Measurements from ENCODE around the gene ZC2HC1C. TPM values are rescaled to one million over a fixed set of nuclear protein-coding genes. Genes with fewer than 3 reads are reported as not detected.

The ZC2HC1C gene
- total RNA-seq, 1 donor from 2014 or later, result 3.2 TPM

DNA sequence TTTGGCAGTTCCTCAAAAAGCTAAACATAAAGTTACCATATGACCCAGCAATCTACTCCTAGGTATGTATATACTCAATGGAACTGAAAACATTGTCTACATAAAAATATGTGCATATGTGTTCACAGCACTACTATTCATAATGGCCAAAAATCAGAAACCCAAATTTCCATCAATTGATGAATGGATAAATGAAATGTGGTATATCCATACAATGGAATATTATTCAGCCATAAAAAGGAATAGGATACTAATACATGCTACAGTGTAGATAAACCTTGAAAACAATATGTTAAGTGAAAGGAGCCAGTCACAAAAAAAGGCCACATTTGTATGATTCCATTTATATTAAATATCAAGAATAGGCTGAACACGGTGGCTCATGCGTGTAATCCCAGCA, 9.0 kb upstream of the ZC2HC1C start:
- TF ChIP-seq, protein P1, sequence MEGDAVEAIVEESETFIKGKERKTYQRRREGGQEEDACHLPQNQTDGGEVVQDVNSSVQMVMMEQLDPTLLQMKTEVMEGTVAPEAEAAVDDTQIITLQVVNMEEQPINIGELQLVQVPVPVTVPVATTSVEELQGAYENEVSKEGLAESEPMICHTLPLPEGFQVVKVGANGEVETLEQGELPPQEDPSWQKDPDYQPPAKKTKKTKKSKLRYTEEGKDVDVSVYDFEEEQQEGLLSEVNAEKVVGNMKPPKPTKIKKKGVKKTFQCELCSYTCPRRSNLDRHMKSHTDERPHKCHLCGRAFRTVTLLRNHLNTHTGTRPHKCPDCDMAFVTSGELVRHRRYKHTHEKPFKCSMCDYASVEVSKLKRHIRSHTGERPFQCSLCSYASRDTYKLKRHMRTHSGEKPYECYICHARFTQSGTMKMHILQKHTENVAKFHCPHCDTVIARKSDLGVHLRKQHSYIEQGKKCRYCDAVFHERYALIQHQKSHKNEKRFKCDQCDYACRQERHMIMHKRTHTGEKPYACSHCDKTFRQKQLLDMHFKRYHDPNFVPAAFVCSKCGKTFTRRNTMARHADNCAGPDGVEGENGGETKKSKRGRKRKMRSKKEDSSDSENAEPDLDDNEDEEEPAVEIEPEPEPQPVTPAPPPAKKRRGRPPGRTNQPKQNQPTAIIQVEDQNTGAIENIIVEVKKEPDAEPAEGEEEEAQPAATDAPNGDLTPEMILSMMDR (IDR thresholded peaks at IDR 0.05; ENCODE audit: partially characterized antibody, unreplicated experiment), result no peak
- Mint-ChIP-seq H3K27ac (ENCODE audit: unreplicated experiment) (no peak overlapping the region), H3K27me3 (ENCODE audit: unreplicated experiment) (peaks cover 2% of the 10 kb centered on the region), H3K9me3 (ENCODE audit: unreplicated experiment) (peaks cover 2% of the 10 kb centered on the region), H3K4me3 (ENCODE audit: unreplicated experiment) (no peak overlapping the region), H3K4me1 (ENCODE audit: low read depth, unreplicated experiment) (peaks cover 4% of the 10 kb centered on the region), H3K36me3 (ENCODE audit: unreplicated experiment) (peaks cover 4% of the 10 kb centered on the region)
- no peak for DNase-seq

- Mint-ChIP-seq H3K4me1 (ENCODE audit: low read depth, unreplicated experiment) (peaks cover 4% of the 10 kb centered on the region), H3K27me3 (ENCODE audit: unreplicated experiment) (peaks cover 2% of the 10 kb centered on the region), H3K36me3 (ENCODE audit: unreplicated experiment) (peaks cover 4% of the 10 kb centered on the region), H3K27ac (ENCODE audit: unreplicated experiment) (no peak overlapping the region), H3K4me3 (ENCODE audit: unreplicated experiment) (peak overlapping the region; percentile 98), H3K9me3 (ENCODE audit: unreplicated experiment) (peaks cover 2% of the 10 kb centered on the region)
- TF ChIP-seq, protein P1 (IDR thresholded peaks at IDR 0.05; ENCODE audit: partially characterized antibody, unreplicated experiment), result no peak
- no peak for DNase-seq
Observed at GRCh38 chr14:75063013-75063412, 6.4 kb upstream of the ZC2HC1C start.

- peak within 1 kb of the TSS; percentile 29 for H3K27ac Mint-ChIP-seq (ENCODE audit: unreplicated experiment)
Observed at GRCh38 chr14:75063491-75064204, 5.8 kb upstream of the ZC2HC1C start, which contains the start of gene ACYP1. TSS of gene ACYP1 (minus strand) at chr14:75064024. CDS start at chr14:75063553, 471 bp downstream.

GRCh38 chr14:75064205-75064567, 5.3 kb upstream of the ZC2HC1C start:
- Mint-ChIP-seq H3K4me3 (ENCODE audit: unreplicated experiment) (peak overlapping the region; percentile 98), H3K4me1 (ENCODE audit: low read depth, unreplicated experiment) (peaks cover 4% of the 10 kb centered on the region), H3K27me3 (ENCODE audit: unreplicated experiment) (peaks cover 2% of the 10 kb centered on the region), H3K9me3 (ENCODE audit: unreplicated experiment) (peaks cover 2% of the 10 kb centered on the region), H3K27ac (ENCODE audit: unreplicated experiment) (no peak overlapping the region), H3K36me3 (ENCODE audit: unreplicated experiment) (peaks cover 4% of the 10 kb centered on the region)
- no peak for DNase-seq
- TF ChIP-seq, protein P1 (IDR thresholded peaks at IDR 0.05; ENCODE audit: partially characterized antibody, unreplicated experiment), result no peak

More at GRCh38 chr14:75063491-75064204, 5.8 kb upstream of the ZC2HC1C start, which contains the start of gene ACYP1:
- Mint-ChIP-seq H3K4me3 (ENCODE audit: unreplicated experiment) (peak within 1 kb of the TSS; percentile 98), H3K27me3 (ENCODE audit: unreplicated experiment) (peaks cover 2% of the 10 kb centered on the region), H3K4me1 (ENCODE audit: low read depth, unreplicated experiment) (peaks cover 4% of the 10 kb centered on the region), H3K36me3 (ENCODE audit: unreplicated experiment) (peaks cover 4% of the 10 kb centered on the region), H3K9me3 (ENCODE audit: unreplicated experiment) (peaks cover 2% of the 10 kb centered on the region)
- DNase-seq, result peak; percentile 95
- TF ChIP-seq, protein P1 (IDR thresholded peaks at IDR 0.05; ENCODE audit: partially characterized antibody, unreplicated experiment), result no peak

GRCh38 chr14:75066691-75067090, 2.8 kb upstream of the ZC2HC1C start:
- Mint-ChIP-seq H3K36me3 (ENCODE audit: unreplicated experiment) (no peaks in the 10 kb centered on the region), H3K4me1 (ENCODE audit: low read depth, unreplicated experiment) (peaks cover 6% of the 10 kb centered on the region), H3K27ac (ENCODE audit: unreplicated experiment) (no peak overlapping the region), H3K27me3 (ENCODE audit: unreplicated experiment) (peaks cover 5% of the 10 kb centered on the region), H3K4me3 (ENCODE audit: unreplicated experiment) (no peak overlapping the region), H3K9me3 (ENCODE audit: unreplicated experiment) (peaks cover 2% of the 10 kb centered on the region)
- TF ChIP-seq, protein P1 (IDR thresholded peaks at IDR 0.05; ENCODE audit: partially characterized antibody, unreplicated experiment), result no peak
- no peak for DNase-seq

Measured in glutamatergic neuron (in vitro differentiated cells).